HepG2 (cell line): ENCODE measurements around the gene LCMT2. TPM values are rescaled to one million over a fixed set of nuclear protein-coding genes. Genes with fewer than 3 reads are reported as not detected.

Source experiments
- ATAC-seq: fragments of 200-7000 bp; cut with Tn5 transposase; 3 replicates; pipeline ENCODE4 v1.9.1; 2020; ENCODE audit warnings: mild to moderate bottlenecking, moderate library complexity
- BruUV-seq: library from RNA; stranded (reverse); fragments of 400-500 nt; replicated peaks from 2 replicates; lab custom pipeline; 2021; lab: Mats Ljungman, UMichigan
- CTCF ChIA-PET: fragments of 300-600 bp; formaldehyde crosslinking; extraction: SDS; loops from one replicate; lab custom pipeline; 2021; ENCODE audit warnings: low total read pairs, inconsistent platforms, low intra/inter-chr PET ratio; lab: Yijun Ruan, JAX
- POLR2A ChIA-PET: fragments of 350-600 bp; sonication (Branson Sonifier 250); formaldehyde crosslinking; loops from one replicate; lab custom pipeline; 2020; ENCODE audit warnings: antibody characterized with exemption, inconsistent platforms; lab: Yijun Ruan, JAX
- DNase-seq: peaks from one replicate; pipeline ENCODE4 v3.0.0-alpha.2; 2015; ENCODE audit warnings: low spot score
- FAIRE-seq: peaks from 3 replicates; lab custom pipeline; 2011; peaks lifted over from hg19 to GRCh38; lab: Jason Lieb, UNC
- H2AFZ ChIP-seq: one replicate; pipeline ENCODE4 v1.6.1; 2011; ENCODE audit warnings: low read length, inconsistent platforms
- H3K27ac ChIP-seq: fragments of 300-600 bp; 3 replicates; pipeline ENCODE4 v1.8.0; 2011; ENCODE audit warnings: mixed run types, mild to moderate bottlenecking, mixed read lengths, low read length, inconsistent platforms; ENCODE audit not compliant: insufficient read depth; ENCODE audit errors: extremely low read length
- H3K27me3 ChIP-seq, 2 experiments: fragments of 200-600 bp in 1 of 2; 2 replicates in 1 of 2; 3 replicates in 1 of 2; pipeline versions ENCODE4 v1.6.0 to v1.8.0; 2011; ENCODE audit warnings: low read length in 2 of 2, mild to moderate bottlenecking in 2 of 2, moderate library complexity in 2 of 2, inconsistent platforms in 1 of 2; ENCODE audit not compliant: insufficient read depth in 2 of 2, control insufficient read depth in 1 of 2
- H3K36me3 ChIP-seq, 2 experiments: fragments of 200-600 bp in 1 of 2; replicated peaks in 1 of 2; 2 replicates in 1 of 2; 3 replicates in 1 of 2; pipeline versions ENCODE4 v1.5.1 to v1.8.0; 2011; ENCODE audit warnings: low read length in 2 of 2, inconsistent platforms in 1 of 2; ENCODE audit not compliant: insufficient read depth in 2 of 2, control insufficient read depth in 1 of 2
- H3K4me1 ChIP-seq: 2 replicates; pipeline ENCODE4 v1.5.1; 2012; ENCODE audit warnings: low read length, inconsistent platforms; ENCODE audit not compliant: insufficient read depth
- H3K4me2 ChIP-seq: 2 replicates; pipeline ENCODE4 v1.6.0; 2011; ENCODE audit warnings: low read depth, low read length, inconsistent platforms
- H3K4me3 ChIP-seq, 3 experiments: fragments of 200-600 bp in 1 of 3; sonication (generic), shearing (Covaris generic) in 1 of 3; replicated peaks in 1 of 3; 2 replicates each; pipeline ENCODE4 v1.5.1; 2011 to 2016; ENCODE audit warnings: low read length in 3 of 3, inconsistent platforms in 2 of 3, low read depth in 2 of 3, mild to moderate bottlenecking in 2 of 3, control low read depth in 1 of 3, mixed read lengths in 1 of 3; ENCODE audit not compliant: insufficient read depth in 1 of 3
- H3K79me2 ChIP-seq: one replicate; pipeline ENCODE4 v1.6.1; 2011; ENCODE audit warnings: low read length, inconsistent platforms; ENCODE audit not compliant: insufficient read depth
- H3K9ac ChIP-seq: 2 replicates; pipeline ENCODE4 v1.6.0; 2011; ENCODE audit warnings: mild to moderate bottlenecking, low read depth, low read length, inconsistent platforms; ENCODE audit not compliant: insufficient read depth
- H3K9me3 ChIP-seq: 2 replicates; pipeline ENCODE4 v1.5.1; 2012; ENCODE audit warnings: mild to moderate bottlenecking, low read length
- H4K20me1 ChIP-seq: 2 replicates; pipeline ENCODE4 v1.6.0; 2011; ENCODE audit warnings: inconsistent platforms, mild to moderate bottlenecking, low read length, moderate library complexity; ENCODE audit not compliant: insufficient read depth
- ATRX ChIP-seq: sonication (generic); formaldehyde crosslinking; IDR thresholded peaks from 2 replicates; pipeline ENCODE4 v1.4.0; 2020; ENCODE audit warnings: missing genetic modification reagents, borderline replicate concordance
- ELF4 ChIP-seq: sonication (generic); formaldehyde crosslinking; IDR thresholded peaks from 2 replicates; pipeline ENCODE4 v1.5.0; 2020; ENCODE audit warnings: missing genetic modification reagents, mild to moderate bottlenecking, moderate library complexity, borderline replicate concordance
- FOSL2 ChIP-seq: sonication (generic); formaldehyde crosslinking; IDR thresholded peaks from 2 replicates; pipeline ENCODE4 v1.4.0; 2020; ENCODE audit warnings: missing genetic modification reagents
- MEIS1 ChIP-seq: sonication (generic); formaldehyde crosslinking; IDR thresholded peaks from 2 replicates; pipeline ENCODE4 v1.9.0; 2021; ENCODE audit warnings: mild to moderate bottlenecking, missing genetic modification reagents, moderate library complexity, borderline replicate concordance
- NCOA1 ChIP-seq: sonication (generic); formaldehyde crosslinking; IDR thresholded peaks from 2 replicates; pipeline ENCODE4 v1.9.0; 2021; ENCODE audit warnings: missing genetic modification reagents
- TAF1 ChIP-seq: sonication (generic); formaldehyde crosslinking; IDR thresholded peaks from 2 replicates; pipeline ENCODE4 v1.4.0; 2020; ENCODE audit warnings: missing genetic modification reagents
- XBP1 ChIP-seq: sonication (generic); formaldehyde crosslinking; IDR thresholded peaks from 2 replicates; pipeline ENCODE4 v1.5.0; 2020; ENCODE audit warnings: missing genetic modification reagents
- ZBTB20 ChIP-seq: sonication (generic); formaldehyde crosslinking; IDR thresholded peaks from 2 replicates; pipeline ENCODE4 v1.8.1; 2023; ENCODE audit warnings: missing genetic modification reagents, low read depth, mild to moderate bottlenecking, borderline replicate concordance
- ZBTB38 ChIP-seq: sonication (generic); formaldehyde crosslinking; IDR thresholded peaks from 2 replicates; pipeline ENCODE4 v1.5.1; 2020; ENCODE audit warnings: mild to moderate bottlenecking, missing genetic modification reagents
- ZNF460 ChIP-seq: sonication (generic); formaldehyde crosslinking; IDR thresholded peaks from 2 replicates; pipeline ENCODE4 v1.5.1; 2020; ENCODE audit warnings: missing genetic modification reagents, mild to moderate bottlenecking, borderline replicate concordance
- WGBS: methylation state at CpG from one replicate; pipeline ENCODE4 v1.1.6; 2017; ENCODE audit warnings: low lambda C conversion rate; 5-methylcytosine and 5-hydroxymethylcytosine counted together
- in situ Hi-C: cut with HindIII; loops from 2 replicates; pipeline ENCODE4 v1.10.0; 2017; ENCODE audit warnings: low pct_unique_long_range_greater_than_20kb; ENCODE audit not compliant: extremely low pct_ligation_motif_present
- intact Hi-C: fragments of 100-400 bp; cut with micrococcal nuclease; formaldehyde crosslinking; loops from one replicate; pipeline ENCODE4 v1.10.0; 2022; ENCODE audit not compliant: unreplicated experiment
- polyA plus RNA-seq, 8 experiments: library from polyadenylated mRNA; depleted of rRNA in 3 of 8; stranded (reverse) in 7 of 8; unstranded in 1 of 8; fragments of >200 nt; fragmentation: Illumina TruSeq in 4 of 8; extraction: Trizol in 4 of 8; gene quantifications; 2 replicates each; pipeline versions ENCODE4 v1.2.1 to v1.2.3, GENCODE V29; 2011 to 2016; ENCODE audit warnings: low read depth in 4 of 8, missing spikeins in 1 of 8, mixed read lengths in 1 of 8; ENCODE audit not compliant: insufficient read depth in 1 of 8
- total RNA-seq, 5 experiments: library from RNA; depleted of rRNA; stranded (reverse); fragments of >200 nt; fragmentation: Illumina TruSeq; extraction: Trizol; gene quantifications; 2 replicates each; pipeline ENCODE4 v1.2.3, GENCODE V29; 2016; ENCODE audit warnings: low read depth in 1 of 5
- TF ChIP-seq, protein P1 (sequence below): sonication (generic); formaldehyde crosslinking; conservative IDR thresholded peaks from 2 replicates; pipeline ENCODE4 v1.4.0; 2020; ENCODE audit warnings: missing genetic modification reagents
- TF ChIP-seq, protein P2 (sequence below): sonication (generic); formaldehyde crosslinking; IDR thresholded peaks from 2 replicates; pipeline ENCODE4 v1.5.1; 2020; ENCODE audit warnings: missing genetic modification reagents, mild to moderate bottlenecking, borderline replicate concordance
- TF ChIP-seq, protein P3 (sequence below): sonication (generic); formaldehyde crosslinking; IDR thresholded peaks from 2 replicates; pipeline ENCODE4 v1.9.0; 2021; ENCODE audit warnings: missing genetic modification reagents, mild to moderate bottlenecking, borderline replicate concordance

Gene LCMT2
- total and polyA plus RNA-seq, 2 of the 13 experiments (the other 11 are each of a cell fraction or from before 2014, with no cell fraction given) = 6.9 to 9.1 TPM

DNA sequence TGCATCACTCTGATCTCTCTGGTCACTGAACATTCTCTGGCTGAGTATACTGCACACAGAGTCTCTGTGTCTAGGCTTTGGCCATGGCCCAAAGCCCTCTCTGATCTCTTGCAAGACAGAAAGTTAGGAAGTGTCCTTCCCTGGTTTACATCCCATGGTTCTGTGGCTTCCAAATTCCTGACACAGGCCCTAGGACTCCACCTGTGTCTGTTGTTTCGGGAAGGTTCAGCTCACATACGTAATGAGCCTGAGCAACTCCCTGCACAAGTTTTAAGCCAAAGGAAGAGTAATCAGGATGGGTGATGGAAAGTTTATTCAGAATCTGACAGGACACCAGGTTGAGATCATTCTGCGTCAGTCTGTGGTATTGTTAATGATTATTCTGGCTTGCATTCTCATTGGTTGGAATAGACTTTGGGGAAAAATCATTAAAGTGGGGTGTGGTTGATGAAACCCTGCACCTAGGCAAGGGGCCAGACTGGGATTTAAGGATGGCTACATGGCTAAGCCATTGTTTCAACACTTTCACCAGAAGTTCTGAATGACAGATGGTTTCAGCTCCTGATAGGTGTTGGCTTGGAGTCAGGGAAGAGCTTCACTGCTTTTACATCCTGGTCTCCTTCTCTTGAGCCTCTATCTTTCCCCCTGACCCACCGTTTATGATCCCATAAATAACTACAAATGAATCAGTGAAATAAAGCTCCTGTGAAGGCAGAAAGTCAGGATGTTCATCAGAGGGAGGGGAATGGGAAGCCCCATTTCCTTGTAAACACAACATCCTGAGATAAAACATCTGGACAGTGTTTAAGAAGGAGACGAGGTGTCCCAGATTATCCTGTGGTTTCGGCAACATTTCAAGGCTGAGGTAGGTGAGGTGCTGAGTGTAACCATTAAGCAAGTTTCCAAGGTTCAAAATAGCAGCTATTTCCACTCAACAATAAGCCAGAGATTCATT is 14.1 kb downstream of the LCMT2 start (continued):
- TF ChIP-seq ZBTB20 (CRISPR knock-in tag) (no peak), ZBTB38 (no peak), ATRX (CRISPR knock-in tag) (no peak), MEIS1 (no peak)

DNA sequence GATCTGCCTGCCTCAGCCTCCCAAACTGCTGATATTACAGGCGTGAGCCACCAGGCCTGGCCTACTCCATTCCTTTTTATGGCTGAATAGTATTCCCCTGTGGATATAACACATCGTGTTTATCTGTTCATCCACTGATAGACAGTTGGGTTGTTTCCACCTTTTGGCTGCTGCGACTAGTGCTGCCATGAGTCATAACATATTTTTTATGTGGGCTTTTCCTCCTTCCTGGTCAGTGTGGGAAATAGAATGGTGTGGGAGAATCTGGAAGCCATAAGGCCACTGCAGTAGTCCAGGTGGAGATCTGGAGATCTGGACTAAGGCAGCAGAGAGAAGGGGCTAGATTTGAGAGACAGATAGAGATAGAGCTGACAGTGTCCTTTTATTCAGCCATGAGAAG is 16.2 kb downstream of the LCMT2 start:
- H3K4me2 ChIP-seq = no peak overlapping the region
- no peak overlapping the region for H3K27ac ChIP-seq
- peaks cover 25% of the 10 kb centered on the region for H3K4me1 ChIP-seq
- H4K20me1 ChIP-seq = no peaks in the 10 kb centered on the region
- in situ Hi-C loops = no loop called here
- H3K9ac ChIP-seq = no peak overlapping the region
- no peaks in the 10 kb centered on the region for H3K9me3 ChIP-seq
- TF ChIP-seq ELF4 (CRISPR knock-in tag) = no peak
- TF ChIP-seq, protein P1, sequence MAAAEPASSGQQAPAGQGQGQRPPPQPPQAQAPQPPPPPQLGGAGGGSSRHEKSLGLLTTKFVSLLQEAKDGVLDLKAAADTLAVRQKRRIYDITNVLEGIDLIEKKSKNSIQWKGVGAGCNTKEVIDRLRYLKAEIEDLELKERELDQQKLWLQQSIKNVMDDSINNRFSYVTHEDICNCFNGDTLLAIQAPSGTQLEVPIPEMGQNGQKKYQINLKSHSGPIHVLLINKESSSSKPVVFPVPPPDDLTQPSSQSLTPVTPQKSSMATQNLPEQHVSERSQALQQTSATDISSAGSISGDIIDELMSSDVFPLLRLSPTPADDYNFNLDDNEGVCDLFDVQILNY (CRISPR knock-in tag) = no peak
- TF ChIP-seq NCOA1 (CRISPR knock-in tag) = no peak
- no peak for TF ChIP-seq FOSL2 (CRISPR knock-in tag)
- no peak for TF ChIP-seq ZNF460 (CRISPR knock-in tag)
- TF ChIP-seq, protein P2, sequence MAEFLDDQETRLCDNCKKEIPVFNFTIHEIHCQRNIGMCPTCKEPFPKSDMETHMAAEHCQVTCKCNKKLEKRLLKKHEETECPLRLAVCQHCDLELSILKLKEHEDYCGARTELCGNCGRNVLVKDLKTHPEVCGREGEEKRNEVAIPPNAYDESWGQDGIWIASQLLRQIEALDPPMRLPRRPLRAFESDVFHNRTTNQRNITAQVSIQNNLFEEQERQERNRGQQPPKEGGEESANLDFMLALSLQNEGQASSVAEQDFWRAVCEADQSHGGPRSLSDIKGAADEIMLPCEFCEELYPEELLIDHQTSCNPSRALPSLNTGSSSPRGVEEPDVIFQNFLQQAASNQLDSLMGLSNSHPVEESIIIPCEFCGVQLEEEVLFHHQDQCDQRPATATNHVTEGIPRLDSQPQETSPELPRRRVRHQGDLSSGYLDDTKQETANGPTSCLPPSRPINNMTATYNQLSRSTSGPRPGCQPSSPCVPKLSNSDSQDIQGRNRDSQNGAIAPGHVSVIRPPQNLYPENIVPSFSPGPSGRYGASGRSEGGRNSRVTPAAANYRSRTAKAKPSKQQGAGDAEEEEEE (CRISPR knock-in tag) = no peak
- TF ChIP-seq TAF1 = no peak
- TF ChIP-seq, protein P3, sequence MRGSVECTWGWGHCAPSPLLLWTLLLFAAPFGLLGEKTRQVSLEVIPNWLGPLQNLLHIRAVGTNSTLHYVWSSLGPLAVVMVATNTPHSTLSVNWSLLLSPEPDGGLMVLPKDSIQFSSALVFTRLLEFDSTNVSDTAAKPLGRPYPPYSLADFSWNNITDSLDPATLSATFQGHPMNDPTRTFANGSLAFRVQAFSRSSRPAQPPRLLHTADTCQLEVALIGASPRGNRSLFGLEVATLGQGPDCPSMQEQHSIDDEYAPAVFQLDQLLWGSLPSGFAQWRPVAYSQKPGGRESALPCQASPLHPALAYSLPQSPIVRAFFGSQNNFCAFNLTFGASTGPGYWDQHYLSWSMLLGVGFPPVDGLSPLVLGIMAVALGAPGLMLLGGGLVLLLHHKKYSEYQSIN (CRISPR knock-in tag) = no peak
- TF ChIP-seq XBP1 (CRISPR knock-in tag) = no peak
- peaks cover 0 to 24% of the 10 kb centered on the region in 2 experiments; a peak in 1 of 5 replicates for H3K27me3 ChIP-seq
- H3K79me2 ChIP-seq = no peaks in the 10 kb centered on the region
- H3K36me3 ChIP-seq = no peaks in the 10 kb centered on the region
- FAIRE-seq (no peak), ATAC-seq (no peak), DNase-seq (no peak)
- CTCF ChIA-PET = no interaction called here
- POLR2A ChIA-PET = no interaction called here
- intact Hi-C loops = no loop called here
- no peak overlapping the region for H2AFZ ChIP-seq
- no TSS peak for BruUV-seq
- no peak overlapping the region for H3K4me3 ChIP-seq
- WGBS = 37% methylated on average over 3 of the region's 3 CpGs
